Measurements from ENCODE around the gene NEURL1. TPM values are rescaled to one million over a fixed set of nuclear protein-coding genes. Genes with fewer than 3 reads are reported as not detected.
"Not testable (repeated sequence)": the region's sequence is repeated elsewhere in the genome, so short reads cannot be mapped to it uniquely, and the experiment has no call there.

NEURL1 gene
- total RNA-seq, 1 donor from 2014 or later, result 4.2 TPM

DNA sequence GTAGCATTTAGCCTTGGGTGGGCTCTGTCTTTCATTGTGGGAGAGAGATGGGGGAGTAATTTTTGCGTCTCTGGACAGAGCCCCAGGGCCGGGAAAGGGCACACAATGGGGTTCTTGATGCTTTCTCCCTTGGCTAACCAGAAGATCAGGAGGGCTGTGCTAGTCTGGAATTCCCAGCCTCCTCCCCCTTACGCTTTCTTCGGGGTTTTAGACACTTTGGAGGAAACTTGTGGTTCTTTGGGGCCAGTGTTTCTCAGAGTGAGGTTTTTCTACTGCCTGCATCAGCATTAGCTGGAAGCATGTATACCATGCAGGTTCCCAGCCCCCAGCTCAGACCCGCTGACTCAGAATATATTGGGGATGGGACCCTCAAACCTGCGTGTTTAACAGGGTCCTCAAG, 7.0 kb downstream of the NEURL1 start:
- peaks cover 8% of the 10 kb centered on the region for H3K4me1 ChIP-seq
- no peak for DNase-seq (ENCODE audit: extremely low spot score in 2 of 2)

GRCh38 chr10:103501186-103501585, 7.7 kb downstream of the NEURL1 start:
- DNase-seq (ENCODE audit: extremely low spot score in 2 of 2), result no peak
- no peaks in the 10 kb centered on the region for H3K9me3 ChIP-seq
- H3K27me3 ChIP-seq, result no peaks in the 10 kb centered on the region
- TF ChIP-seq POLR2A (IDR thresholded peaks at IDR 0.05), result no peak
- no peak for TF ChIP-seq POLR2AphosphoS5 (IDR thresholded peaks at IDR 0.05; ENCODE audit: insufficient read depth in 1 of 2, low read depth in 1 of 2)
- no peak for TF ChIP-seq CTCF (IDR thresholded peaks at IDR 0.05)
- intact Hi-C loops (cut with DNase I), result no loop called here
- no peak overlapping the region for H3K4me3 ChIP-seq
- peaks cover 8% of the 10 kb centered on the region for H3K4me1 ChIP-seq
- H3K36me3 ChIP-seq, result no peaks in the 10 kb centered on the region
- H3K27ac ChIP-seq, result no peak overlapping the region

More for the DNA sequence above, 7.0 kb downstream of the NEURL1 start:
- intact Hi-C loops (cut with DNase I), result no loop called here
- Histone ChIP-seq H3K36me3 (no peaks in the 10 kb centered on the region), H3K9me3 (no peaks in the 10 kb centered on the region), H3K27me3 (no peaks in the 10 kb centered on the region), H3K4me3 (no peak overlapping the region), H3K27ac (no peak overlapping the region)
- TF ChIP-seq CTCF (IDR thresholded peaks at IDR 0.05) (no peak), POLR2A (IDR thresholded peaks at IDR 0.05) (no peak)

- no peak for DNase-seq (ENCODE audit: extremely low spot score in 2 of 2)
- Histone ChIP-seq H3K27me3 (no peaks in the 10 kb centered on the region), H3K36me3 (no peaks in the 10 kb centered on the region), H3K4me1 (peaks cover 8% of the 10 kb centered on the region), H3K4me3 (no peak overlapping the region), H3K27ac (no peak overlapping the region), H3K9me3 (no peaks in the 10 kb centered on the region)
- no peak for TF ChIP-seq POLR2A (IDR thresholded peaks at IDR 0.05)
- no peak for TF ChIP-seq CTCF (IDR thresholded peaks at IDR 0.05)
- no peak for TF ChIP-seq POLR2AphosphoS5 (IDR thresholded peaks at IDR 0.05; ENCODE audit: insufficient read depth in 1 of 2, low read depth in 1 of 2)
- intact Hi-C loops (cut with DNase I), result no loop called here
Measured at GRCh38 chr10:103502849-103503660, 9.6 kb downstream of the NEURL1 start.

DNA sequence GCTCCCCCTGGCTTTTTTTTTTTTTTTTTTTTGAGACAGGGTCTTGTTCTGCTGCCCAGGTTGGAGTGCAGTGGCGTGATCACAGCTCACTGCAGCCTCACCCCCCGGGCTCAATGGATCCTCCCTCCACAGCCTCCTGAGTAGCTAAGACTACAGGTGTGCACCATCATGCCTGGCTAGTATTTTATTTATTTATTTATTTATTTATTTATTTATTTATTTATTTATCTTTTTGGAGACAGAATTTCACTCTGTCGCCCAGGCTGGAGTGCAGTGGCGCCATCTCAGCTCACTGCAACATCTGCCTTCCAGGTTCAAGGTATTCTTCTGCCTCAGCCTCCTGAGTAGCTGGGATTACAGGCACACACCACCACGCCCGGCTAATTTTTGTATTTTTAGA, 10.3 kb downstream of the NEURL1 start:
- H3K36me3 ChIP-seq; DNase-seq (ENCODE audit: extremely low spot score in 2 of 2); H3K4me1 ChIP-seq; H3K27me3 ChIP-seq; H3K9me3 ChIP-seq; H3K27ac ChIP-seq; H3K4me3 ChIP-seq; intact Hi-C loops (cut with DNase I): not testable (repeated sequence)

DNA sequence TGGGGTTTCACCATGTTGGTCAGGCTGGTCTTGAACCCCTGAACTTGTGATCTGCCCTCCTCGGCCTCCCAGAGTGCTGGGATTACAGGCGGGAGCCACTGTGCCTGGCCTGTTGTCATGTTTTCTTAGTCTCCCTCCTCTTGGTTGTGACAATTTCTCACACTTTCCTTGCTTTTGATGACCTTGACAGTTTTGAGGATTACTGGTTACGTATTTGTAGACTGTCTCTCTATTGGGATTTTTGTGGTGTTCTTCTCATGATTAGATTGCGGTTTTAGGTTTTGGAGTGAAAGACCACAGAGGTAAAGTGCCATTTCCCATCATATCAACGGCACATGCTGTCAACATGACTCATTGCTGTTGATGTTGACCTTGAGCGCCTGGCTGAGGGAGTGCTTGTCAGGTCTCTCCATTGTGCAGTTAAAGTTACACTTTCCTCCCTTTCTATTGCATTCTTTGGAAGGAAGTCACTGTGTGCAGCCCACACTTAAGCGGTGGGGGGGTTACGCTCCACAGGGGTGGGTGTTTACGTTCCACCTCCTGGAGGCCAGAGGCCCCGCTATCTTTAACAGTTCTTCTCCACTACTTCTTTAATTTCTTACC, 10.8 kb downstream of the NEURL1 start:
- H3K9me3 ChIP-seq, result no peaks in the 10 kb centered on the region
- peaks cover 8% of the 10 kb centered on the region for H3K4me1 ChIP-seq
- intact Hi-C loops (cut with DNase I), result no loop called here
- H3K27ac ChIP-seq, result no peak overlapping the region
- no peak overlapping the region for H3K4me3 ChIP-seq
- TF ChIP-seq POLR2A (IDR thresholded peaks at IDR 0.05) (no peak), CTCF (IDR thresholded peaks at IDR 0.05) (no peak), POLR2AphosphoS5 (IDR thresholded peaks at IDR 0.05; ENCODE audit: insufficient read depth in 1 of 2, low read depth in 1 of 2) (no peak)
- no peak for DNase-seq (ENCODE audit: extremely low spot score in 2 of 2)
- H3K27me3 ChIP-seq, result no peaks in the 10 kb centered on the region
- H3K36me3 ChIP-seq, result no peaks in the 10 kb centered on the region

Measured in vagina (tissue), 2 donors.